ENCODE data around the gene DRD2.

DRD2 gene

DNA sequence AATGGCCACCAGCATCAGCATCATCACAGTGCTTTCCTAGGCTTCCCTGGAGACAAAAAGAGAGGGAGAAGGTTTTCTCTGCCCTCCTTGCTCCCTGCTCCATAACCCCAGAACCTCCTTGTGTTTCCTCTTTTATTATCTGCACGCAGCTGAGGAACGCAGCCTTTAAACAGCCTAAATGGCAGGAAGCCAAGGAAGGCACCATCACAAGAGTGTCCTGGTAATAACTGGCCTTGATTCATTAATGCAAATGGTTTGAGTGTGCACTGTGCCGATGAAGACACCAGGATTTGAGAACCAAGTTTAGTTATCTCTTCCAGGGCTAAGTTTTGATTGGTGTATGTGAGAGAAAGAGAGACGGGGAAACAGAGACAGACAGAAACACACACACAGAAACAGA lies 29.4 kb upstream of the DRD2 start:
- in situ Hi-C loops (cut with HindIII; ENCODE audit: low sequenced_read_pairs): loop anchor here (25.0 kb wide), 1 partner anchor 167 kb away; no protein-coding TSS in a partner anchor
- DNase-seq (ENCODE audit: low read depth): no peak
- no peak overlapping the region for H3K4me3 ChIP-seq (ENCODE audit: low read depth, low read length)
- TF ChIP-seq, protein P1, sequence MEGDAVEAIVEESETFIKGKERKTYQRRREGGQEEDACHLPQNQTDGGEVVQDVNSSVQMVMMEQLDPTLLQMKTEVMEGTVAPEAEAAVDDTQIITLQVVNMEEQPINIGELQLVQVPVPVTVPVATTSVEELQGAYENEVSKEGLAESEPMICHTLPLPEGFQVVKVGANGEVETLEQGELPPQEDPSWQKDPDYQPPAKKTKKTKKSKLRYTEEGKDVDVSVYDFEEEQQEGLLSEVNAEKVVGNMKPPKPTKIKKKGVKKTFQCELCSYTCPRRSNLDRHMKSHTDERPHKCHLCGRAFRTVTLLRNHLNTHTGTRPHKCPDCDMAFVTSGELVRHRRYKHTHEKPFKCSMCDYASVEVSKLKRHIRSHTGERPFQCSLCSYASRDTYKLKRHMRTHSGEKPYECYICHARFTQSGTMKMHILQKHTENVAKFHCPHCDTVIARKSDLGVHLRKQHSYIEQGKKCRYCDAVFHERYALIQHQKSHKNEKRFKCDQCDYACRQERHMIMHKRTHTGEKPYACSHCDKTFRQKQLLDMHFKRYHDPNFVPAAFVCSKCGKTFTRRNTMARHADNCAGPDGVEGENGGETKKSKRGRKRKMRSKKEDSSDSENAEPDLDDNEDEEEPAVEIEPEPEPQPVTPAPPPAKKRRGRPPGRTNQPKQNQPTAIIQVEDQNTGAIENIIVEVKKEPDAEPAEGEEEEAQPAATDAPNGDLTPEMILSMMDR (IDR thresholded peaks at IDR 0.05; ENCODE audit: low read depth, low read length, missing control alignments): no peak

DNA sequence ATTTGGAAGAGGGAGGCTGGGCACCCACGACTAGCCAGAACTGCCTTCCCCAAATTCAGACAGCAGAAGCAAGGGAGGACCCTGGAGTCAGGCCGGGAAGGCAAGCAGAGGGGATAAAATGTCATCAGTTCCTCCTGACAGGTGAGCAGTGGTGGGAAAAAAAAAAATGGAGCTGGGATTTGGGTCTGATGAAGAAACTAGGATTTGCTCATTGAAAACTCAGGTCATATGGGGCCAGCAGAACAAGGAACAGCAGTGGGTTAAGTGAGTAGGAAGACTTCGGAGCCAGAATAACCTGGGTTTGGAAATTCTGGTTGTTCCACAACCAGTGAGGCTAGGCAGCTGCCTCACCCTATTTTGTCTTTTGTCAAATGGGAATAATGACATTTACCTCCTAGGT lies 28.9 kb upstream of the DRD2 start:
- TF ChIP-seq, protein P1 (IDR thresholded peaks at IDR 0.05; ENCODE audit: low read depth, low read length, missing control alignments): no peak
- no peak for DNase-seq (ENCODE audit: low read depth)
- in situ Hi-C loops (cut with HindIII; ENCODE audit: low sequenced_read_pairs): loop anchor here (25.0 kb wide), 1 partner anchor 167 kb away; no protein-coding TSS in a partner anchor
- H3K4me3 ChIP-seq (ENCODE audit: low read depth, low read length): no peak overlapping the region

DNA sequence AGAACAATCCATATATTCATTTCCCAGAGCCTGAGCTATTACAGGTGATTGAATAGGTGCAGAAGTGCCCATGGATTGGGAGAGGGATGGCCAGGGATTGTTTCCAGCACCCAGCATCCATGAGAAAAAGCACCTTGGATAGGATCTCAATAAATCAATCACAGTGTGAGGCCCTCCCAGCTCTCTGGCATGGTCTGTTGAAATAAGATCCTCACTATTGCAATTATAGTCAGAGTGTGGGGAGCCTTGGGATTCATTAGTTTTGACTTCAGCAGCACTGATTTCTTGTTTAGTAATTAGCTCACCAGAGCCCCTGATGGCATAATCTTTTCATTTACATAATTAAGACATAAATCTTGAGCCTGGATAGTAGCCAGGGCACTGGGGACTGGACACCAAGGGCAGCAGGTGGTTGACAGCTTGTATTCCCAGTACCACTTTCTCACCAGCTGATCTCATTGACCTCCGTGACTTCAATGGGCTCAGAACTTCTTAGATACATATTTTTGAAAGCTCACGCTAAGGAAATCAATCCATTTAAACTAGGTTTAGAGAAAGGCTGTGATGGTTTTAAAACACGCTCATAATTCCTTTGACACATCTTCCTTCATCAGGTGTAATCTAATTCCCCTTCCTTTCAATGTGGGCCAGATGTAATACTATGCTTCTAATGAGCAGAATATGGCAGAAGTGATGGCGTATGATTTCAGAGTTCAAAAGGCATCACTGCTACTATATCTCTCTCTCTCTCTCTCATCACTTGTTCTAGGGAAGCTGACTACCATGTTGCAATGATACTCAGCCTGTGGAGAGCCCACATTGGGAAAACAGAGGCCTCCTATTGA lies 22.1 kb upstream of the DRD2 start:
- TF ChIP-seq, protein P1 (IDR thresholded peaks at IDR 0.05; ENCODE audit: low read depth, low read length, missing control alignments): no peak
- DNase-seq (ENCODE audit: low read depth): no peak
- H3K4me3 ChIP-seq (ENCODE audit: low read depth, low read length): no peak overlapping the region
- in situ Hi-C loops (cut with HindIII; ENCODE audit: low sequenced_read_pairs): no loop called here

DNA sequence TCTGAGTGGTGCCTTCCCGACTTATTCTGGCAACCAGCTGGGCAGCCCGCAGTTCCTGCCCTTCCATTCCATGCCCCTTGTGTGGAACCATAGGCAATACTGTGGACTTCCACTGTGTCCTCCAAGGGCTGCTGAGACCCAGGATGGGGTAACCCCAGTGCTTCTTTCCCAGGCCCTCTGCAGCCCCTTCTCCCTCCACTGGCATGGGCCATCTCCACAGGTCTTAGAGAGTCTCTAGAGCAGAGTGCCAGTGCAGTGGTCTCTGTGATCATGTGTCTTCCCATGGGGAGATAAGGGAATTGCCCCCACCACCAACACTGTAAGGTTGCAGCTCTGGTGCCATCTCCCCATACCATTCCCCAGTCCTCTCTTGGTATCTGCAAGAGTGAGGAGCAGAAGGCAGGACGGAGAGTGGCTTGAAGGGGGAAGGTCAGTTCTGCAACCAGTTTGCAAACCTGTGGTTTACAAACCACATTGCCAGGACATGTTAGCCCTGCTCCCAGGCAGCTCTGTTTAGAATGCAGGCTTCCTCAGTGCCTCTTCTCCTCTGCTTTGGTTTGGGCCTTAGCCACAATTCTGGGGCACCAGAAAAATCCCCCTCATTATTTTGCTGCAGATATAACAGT lies 20.9 kb upstream of the DRD2 start:
- H3K4me3 ChIP-seq (ENCODE audit: low read depth, low read length): no peak overlapping the region
- TF ChIP-seq, protein P1 (IDR thresholded peaks at IDR 0.05; ENCODE audit: low read depth, low read length, missing control alignments): no peak
- in situ Hi-C loops (cut with HindIII; ENCODE audit: low sequenced_read_pairs): no loop called here
- no peak for DNase-seq (ENCODE audit: low read depth)

DNA sequence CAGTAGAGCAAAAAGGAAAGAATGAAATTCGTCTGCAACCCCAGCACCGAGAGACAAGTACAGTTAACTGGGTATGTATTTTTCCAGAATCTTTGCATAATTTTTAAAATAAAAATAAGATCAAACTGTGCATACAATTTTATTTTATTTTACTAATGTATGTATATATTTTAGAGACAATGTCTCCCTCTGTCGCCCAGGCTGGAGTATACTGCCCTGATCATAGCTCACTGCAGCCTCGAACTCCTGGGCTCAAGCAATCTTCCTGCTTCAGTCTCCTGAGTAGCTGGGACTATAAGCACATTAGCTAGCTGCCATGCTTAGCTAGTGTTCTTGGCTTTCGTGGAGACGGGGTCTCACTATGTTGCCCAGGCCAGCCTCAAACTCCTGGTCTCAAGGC lies 18.8 kb upstream of the DRD2 start:
- in situ Hi-C loops (cut with HindIII; ENCODE audit: low sequenced_read_pairs): no loop called here
- TF ChIP-seq, protein P1 (IDR thresholded peaks at IDR 0.05; ENCODE audit: low read depth, low read length, missing control alignments): no peak
- no peak for DNase-seq (ENCODE audit: low read depth)
- H3K4me3 ChIP-seq (ENCODE audit: low read depth, low read length): no peak overlapping the region

DNA sequence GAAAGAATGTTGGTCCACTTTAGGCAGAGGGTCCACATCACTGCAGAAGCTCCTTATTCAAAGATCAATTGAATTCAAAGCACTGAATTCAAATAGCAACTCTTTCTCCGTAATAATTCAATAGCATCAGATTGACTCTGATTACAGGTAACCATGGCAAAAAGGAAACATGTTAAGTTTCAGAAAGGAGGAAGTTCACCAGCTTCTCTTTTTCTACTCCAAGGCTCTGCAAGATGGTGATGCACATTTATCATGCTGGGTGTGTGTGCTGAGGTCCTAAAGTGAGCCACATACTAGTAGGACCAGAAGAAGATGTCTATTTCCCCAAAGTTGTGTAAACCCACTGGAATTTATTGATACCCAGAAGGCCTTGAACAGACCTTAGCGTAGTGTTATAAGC lies 18.0 kb upstream of the DRD2 start:
- H3K4me3 ChIP-seq (ENCODE audit: low read depth, low read length): no peak overlapping the region
- DNase-seq (ENCODE audit: low read depth): no peak
- in situ Hi-C loops (cut with HindIII; ENCODE audit: low sequenced_read_pairs): no loop called here
- TF ChIP-seq, protein P1 (IDR thresholded peaks at IDR 0.05; ENCODE audit: low read depth, low read length, missing control alignments): no peak
